IPS-NIHi7 (cell line): ENCODE data around the gene ACTR5.

Source experiments
- DNase-seq: peaks from one replicate; pipeline ENCODE4 v3.0.0; 2012; ENCODE audit warnings: mixed read lengths; ENCODE audit errors: extremely low spot score

Gene ACTR5

DNA sequence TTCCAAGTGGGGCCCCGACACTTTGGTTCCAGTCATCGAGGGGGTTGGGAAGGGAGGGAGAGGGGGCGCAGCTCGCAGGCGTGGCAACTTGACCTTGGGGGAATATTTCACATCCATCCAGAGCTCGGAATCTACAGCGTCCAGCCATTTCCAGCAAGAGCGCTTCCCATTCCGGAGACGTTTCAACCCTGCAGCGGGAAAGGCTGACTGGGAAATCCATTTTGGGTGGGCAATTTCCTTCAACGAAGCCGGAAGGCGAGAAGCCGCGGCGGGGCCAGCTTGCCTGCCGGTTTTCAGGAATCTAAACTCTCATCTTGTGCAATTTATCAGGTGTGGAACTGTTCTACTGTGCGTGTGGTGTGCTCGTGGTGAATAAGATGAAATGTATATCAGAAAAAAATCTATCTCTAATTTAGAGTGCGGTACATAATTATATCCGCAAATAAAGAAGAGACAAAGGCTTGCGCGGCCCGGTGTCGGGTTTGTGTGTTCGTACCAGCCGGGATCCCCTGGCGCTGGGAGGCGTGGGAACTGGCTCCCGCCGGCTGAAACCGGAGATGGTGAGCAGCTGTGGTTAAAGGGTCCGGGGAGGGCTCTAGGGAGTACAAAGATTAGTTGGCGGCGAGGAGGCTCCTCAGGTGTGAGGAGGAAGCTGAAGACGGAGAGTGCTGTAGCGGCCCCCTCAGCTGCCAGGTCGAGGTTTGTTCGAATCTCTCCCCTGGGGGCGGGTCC, 19.2 kb upstream of the ACTR5 start:
- peak; percentile 72 for DNase-seq

DNA sequence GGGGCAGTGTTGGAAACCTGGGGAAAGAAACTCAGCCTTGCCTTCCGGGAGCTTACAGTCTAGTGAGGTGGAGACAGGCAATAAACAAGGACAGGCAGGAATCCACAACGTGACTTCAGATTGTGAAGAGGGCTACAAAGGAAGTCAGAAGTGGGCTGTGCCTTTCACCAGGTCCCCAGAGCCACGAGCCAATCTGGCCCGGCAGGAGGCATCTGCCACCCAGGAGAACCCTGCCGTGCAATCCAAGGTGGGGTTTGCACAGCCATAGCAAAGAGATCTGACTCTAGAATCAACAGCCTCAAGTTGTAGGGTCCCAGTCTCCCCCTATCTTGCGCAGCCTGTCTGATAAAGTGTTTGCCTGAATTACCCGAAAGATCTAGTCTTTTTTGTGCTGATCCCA, 18.5 kb upstream of the ACTR5 start:
- DNase-seq = no peak

- DNase-seq = no peak
Observed at GRCh38 chr20:38730167-38730988, 17.9 kb upstream of the ACTR5 start.

DNA sequence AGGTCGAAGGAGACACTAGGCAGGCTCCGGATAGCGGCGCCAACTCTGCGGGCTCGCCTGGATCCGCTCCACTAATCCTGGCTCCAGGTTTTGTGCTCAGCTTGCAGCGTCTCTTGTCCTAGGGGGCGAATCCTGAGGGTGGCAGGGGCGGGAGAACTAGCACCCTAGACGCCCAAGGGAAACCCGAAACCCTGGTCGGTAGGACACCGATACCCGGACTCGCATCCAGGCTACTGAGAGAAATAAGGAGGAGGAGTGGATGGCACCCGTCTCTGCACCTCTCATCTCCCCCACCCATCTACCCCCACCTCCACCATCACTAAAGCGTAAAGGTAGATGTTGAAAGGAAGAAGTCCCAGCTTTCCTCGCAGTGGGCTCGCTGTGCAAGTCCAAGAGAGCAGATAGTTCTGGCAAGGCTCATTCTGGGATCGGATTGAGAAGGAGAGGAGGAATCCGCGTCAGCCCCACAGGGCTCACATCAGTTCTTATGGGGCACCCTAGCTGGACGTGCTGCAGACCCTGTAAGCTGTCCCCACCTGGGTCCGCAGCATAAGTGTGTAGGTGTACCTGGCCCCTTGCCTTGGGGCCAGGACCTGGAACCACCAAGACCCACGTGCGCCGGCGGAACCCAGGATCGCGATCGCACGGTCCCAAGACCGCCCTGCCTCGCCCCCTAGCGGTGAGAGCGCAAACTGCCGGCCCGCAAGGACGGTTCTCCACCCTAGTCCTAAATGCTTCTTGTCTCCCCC, 17.1 kb upstream of the ACTR5 start:
- peak; percentile 87 for DNase-seq

- DNase-seq = no peak
Observed at GRCh38 chr20:38731738-38732113, 16.5 kb upstream of the ACTR5 start.

GRCh38 chr20:38732981-38733380, 15.3 kb upstream of the ACTR5 start:
- DNase-seq = no peak

- no peak for DNase-seq
Observed at GRCh38 chr20:38735172-38735571, 13.1 kb upstream of the ACTR5 start.

DNA sequence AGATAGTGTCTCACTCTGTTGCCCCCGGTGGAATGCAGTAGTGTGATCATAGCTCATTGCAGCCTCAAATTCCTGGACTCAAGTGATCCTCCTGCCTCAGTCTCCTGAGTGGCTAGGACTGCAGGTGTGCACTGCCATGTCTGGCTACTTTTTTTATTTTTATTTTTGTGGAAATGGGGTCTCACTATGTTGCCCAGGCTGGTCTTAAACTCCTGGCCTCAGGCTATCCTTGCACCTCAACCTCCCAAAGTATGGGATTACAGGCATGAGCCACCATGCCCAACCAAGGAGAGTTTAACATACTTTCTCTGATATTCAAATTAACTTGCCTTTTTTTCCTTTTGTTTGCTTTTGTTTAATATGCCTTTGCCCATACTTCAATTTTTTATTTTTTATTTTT, 10.4 kb upstream of the ACTR5 start:
- no peak for DNase-seq

- DNase-seq = no peak
Observed at GRCh38 chr20:38745757-38746156, 2.5 kb upstream of the ACTR5 start.

- no peak for DNase-seq
Observed at GRCh38 chr20:38747495-38748096, 664 bp upstream of the ACTR5 start.

DNA sequence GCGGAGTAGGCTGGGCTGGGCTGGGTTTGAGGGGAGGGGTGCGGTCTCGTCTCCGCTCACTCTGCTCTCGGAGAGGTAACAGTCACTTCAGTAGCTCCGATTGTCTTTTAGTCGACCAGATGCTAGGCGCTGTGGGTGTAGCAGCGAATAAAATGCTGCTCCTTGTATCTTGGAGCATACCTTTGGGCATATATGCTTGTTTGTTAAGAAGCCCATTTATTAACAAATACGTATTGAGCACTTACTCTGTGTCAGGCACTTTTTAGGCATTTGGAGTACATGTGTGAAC, 545 bp downstream of the ACTR5 start:
- peak; percentile 80 for DNase-seq

GRCh38 chr20:38751360-38751976, 3.2 kb downstream of the ACTR5 start:
- no peak for DNase-seq

GRCh38 chr20:38752029-38752428, 3.8 kb downstream of the ACTR5 start:
- no peak for DNase-seq

GRCh38 chr20:38754924-38755323, 6.7 kb downstream of the ACTR5 start:
- DNase-seq = no peak

- DNase-seq = no peak
Observed at GRCh38 chr20:38755324-38755910, 7.2 kb downstream of the ACTR5 start.

DNA sequence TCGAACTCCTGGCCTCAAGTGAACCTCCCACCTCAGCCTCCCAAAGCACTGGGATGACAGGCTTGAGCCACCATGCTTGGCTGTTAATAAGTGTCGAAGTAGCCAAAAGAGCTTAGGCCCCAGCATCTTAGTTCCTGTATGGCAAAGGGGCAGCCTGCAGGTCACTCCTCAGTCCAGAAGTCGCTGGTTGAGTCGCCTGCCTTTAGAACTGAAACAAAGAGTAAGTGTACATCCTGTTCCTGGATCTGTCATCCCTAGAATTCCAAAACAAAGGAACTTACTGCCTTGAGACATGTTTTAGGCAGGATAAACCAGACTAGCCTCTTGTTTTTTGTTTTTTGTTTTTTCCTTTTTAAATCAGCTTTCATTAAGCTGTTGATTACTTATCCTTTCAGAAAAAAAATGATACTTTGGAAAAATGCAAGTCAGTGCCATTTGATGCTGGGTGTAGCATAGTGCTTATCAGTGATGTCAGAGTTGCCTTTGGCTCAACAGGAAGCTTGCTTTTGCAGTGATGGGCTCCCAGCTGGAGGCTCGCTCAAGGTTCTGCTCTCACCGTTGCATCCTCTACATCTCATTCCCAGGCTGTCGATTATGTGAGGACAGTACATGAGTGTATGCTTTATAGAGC, 9.0 kb downstream of the ACTR5 start:
- no peak for DNase-seq

DNA sequence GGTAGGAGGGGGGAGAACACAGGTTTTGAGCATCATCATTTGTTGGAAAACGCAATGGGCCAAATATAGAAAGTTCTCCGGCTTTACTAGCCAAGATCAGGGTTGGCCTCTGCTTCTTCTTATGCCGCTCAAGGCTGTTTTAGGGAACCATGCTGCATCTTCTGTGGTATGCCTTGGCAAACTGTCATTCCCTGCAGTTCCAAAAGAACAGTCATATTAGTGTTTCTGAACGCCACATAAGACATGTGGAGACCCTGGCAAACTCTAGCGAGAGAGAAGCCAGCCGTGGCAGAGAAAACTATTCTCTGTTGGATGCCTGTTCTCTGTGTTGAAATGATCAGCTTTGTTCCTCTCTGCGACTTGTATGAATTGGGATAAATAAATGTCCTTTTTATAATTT, 10.8 kb downstream of the ACTR5 start:
- no peak for DNase-seq

DNA sequence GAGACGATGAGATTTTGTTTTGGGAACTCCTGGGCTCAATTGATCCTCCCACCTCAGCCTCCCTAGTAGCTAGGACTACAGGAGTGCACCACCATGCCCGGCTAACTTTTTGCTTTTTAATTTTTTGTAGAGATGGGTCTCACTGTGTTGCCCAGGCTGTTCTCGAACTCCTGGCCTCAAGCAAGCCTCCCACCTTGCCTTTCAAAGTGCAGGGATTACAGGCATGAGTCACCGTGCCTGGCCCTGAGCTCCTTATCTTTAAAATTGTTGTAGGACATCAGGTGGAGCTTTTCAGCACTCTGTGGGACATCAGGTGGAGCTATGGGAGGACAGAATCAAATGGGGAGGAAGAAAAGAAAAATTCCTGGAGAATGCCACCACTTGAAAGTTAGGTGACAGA, 12.7 kb downstream of the ACTR5 start:
- DNase-seq = no peak

- DNase-seq = no peak
Observed at GRCh38 chr20:38762174-38762573, 13.9 kb downstream of the ACTR5 start.

DNA sequence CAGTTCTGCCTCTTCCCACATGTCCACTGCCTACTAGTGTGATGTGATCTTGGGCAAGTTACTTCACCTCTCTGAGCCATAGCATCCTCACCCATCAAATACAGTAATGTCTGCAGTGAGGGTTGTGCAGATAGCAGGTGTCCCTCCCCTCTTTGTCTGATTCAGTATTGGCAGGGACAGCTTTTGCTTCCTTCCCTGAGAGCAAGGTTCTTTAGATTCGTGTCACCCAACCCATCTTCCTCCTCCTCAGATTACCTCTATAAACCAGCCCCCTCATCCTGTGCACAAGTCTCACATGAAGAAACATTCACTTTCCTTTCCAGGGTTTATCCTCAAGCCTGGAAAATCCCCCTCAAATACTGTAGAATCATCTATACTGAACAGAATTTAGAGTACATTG, 15.4 kb downstream of the ACTR5 start:
- DNase-seq = no peak
